GM13977 (cell line): ENCODE data around the gene ZDHHC14.
"Not testable (repeated sequence)": the region's sequence is repeated elsewhere in the genome, so short reads cannot be mapped to it uniquely, and the experiment has no call there.

Experiments used
- DNase-seq: peaks from one replicate; pipeline ENCODE4 v3.0.0; 2012; ENCODE audit warnings: low spot score
- CTCF ChIP-seq: IDR thresholded peaks from 2 replicates; pipeline ENCODE4 v1.5.1; 2012; ENCODE audit warnings: mild to moderate bottlenecking, control low read depth; ENCODE audit not compliant: insufficient read depth; ENCODE audit errors: extremely low read depth, missing control alignments
- in situ Hi-C: fragments of 300-500 bp; cut with MboI; formaldehyde crosslinking; loops from one replicate; pipeline ENCODE4 v1.12.0; 2022; ENCODE audit warnings: low sequenced_read_pairs, low pct_unique_long_range_greater_than_20kb, mixed read lengths, inconsistent platforms; ENCODE audit not compliant: unreplicated experiment

The ZDHHC14 gene

GRCh38 chr6:157688275-157688959 lies 307.4 kb downstream of the ZDHHC14 start:
- TF ChIP-seq CTCF = no peak
- no peak for DNase-seq
- in situ Hi-C loops = no loop called here

- in situ Hi-C loops = no loop called here
- no peak for DNase-seq
- no peak for TF ChIP-seq CTCF
These were observed 308.1 kb downstream of the ZDHHC14 start for GRCh38 chr6:157688960-157689599.

- in situ Hi-C loops = no loop called here
- no peak for TF ChIP-seq CTCF
- DNase-seq = no peak
These were observed 308.9 kb downstream of the ZDHHC14 start for GRCh38 chr6:157689875-157690274.

- in situ Hi-C loops = no loop called here
- TF ChIP-seq CTCF = no peak
- no peak for DNase-seq
These were observed 309.6 kb downstream of the ZDHHC14 start for GRCh38 chr6:157690441-157691210.

- not testable (repeated sequence) for DNase-seq
These were observed 310.6 kb downstream of the ZDHHC14 start for GRCh38 chr6:157691621-157692020.

GRCh38 chr6:157693867-157694266 lies 312.9 kb downstream of the ZDHHC14 start:
- in situ Hi-C loops = no loop called here
- no peak for DNase-seq
- no peak for TF ChIP-seq CTCF

More at GRCh38 chr6:157691621-157692020, 310.6 kb downstream of the ZDHHC14 start:
- in situ Hi-C loops = not testable (repeated sequence)
